ENCODE measurements around the gene PCDHGB2.

PCDHGB2 gene

DNA sequence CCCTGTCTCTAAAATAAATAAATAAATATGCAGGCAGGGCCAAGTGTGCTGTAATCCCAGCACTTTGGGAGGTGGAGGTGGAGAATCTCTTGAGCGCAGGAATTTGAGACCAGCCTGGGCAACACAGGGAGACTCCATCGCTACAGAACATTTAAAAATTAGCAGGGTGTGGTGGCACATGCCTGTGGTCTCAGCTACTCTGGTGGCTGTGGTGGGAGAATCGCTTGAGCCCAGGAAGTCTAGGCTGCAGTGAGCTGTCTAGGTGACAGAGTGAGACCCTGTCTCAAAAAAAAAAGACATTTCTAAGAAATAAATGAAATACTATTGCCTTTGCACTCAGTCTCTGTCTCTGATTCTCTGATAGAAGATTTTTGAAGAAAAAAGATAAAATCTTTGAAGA lies 51.8 kb downstream of the PCDHGB2 start:
- in situ Hi-C loops (cut with MboI; ENCODE audit: low pct_unique_long_range_greater_than_20kb, low sequenced_read_pairs, unreplicated experiment): no loop called here
- TF ChIP-seq, protein P1, sequence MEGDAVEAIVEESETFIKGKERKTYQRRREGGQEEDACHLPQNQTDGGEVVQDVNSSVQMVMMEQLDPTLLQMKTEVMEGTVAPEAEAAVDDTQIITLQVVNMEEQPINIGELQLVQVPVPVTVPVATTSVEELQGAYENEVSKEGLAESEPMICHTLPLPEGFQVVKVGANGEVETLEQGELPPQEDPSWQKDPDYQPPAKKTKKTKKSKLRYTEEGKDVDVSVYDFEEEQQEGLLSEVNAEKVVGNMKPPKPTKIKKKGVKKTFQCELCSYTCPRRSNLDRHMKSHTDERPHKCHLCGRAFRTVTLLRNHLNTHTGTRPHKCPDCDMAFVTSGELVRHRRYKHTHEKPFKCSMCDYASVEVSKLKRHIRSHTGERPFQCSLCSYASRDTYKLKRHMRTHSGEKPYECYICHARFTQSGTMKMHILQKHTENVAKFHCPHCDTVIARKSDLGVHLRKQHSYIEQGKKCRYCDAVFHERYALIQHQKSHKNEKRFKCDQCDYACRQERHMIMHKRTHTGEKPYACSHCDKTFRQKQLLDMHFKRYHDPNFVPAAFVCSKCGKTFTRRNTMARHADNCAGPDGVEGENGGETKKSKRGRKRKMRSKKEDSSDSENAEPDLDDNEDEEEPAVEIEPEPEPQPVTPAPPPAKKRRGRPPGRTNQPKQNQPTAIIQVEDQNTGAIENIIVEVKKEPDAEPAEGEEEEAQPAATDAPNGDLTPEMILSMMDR (IDR thresholded peaks at IDR 0.05; ENCODE audit: extremely low read depth, insufficient read depth, missing control alignments): no peak
- no peak for DNase-seq (ENCODE audit: low spot score)

Measured in GM13977 (cell line).